Panc1 (cell line): Measurements from ENCODE around the gene DTX3. TPM values are rescaled to one million over a fixed set of nuclear protein-coding genes. Genes with fewer than 3 reads are reported as not detected.
"Not testable (repeated sequence)": the region's sequence is repeated elsewhere in the genome, so short reads cannot be mapped to it uniquely, and the experiment has no call there.

Source experiments
- ATAC-seq: fragments of 200-7000 bp; cut with Tn5 transposase; 2 replicates; pipeline ENCODE4 v1.9.1; 2020; ENCODE audit warnings: mild to moderate bottlenecking, moderate library complexity
- BruUV-seq: library from RNA; stranded (reverse); fragments of 400-500 nt; replicated peaks from 2 replicates; lab custom pipeline; 2021; lab: Mats Ljungman, UMichigan
- CTCF ChIA-PET: fragments of 300-600 bp; sonication (Branson Sonifier 250); formaldehyde crosslinking; loops from one replicate; lab custom pipeline; 2022; ENCODE audit warnings: antibody characterized with exemption; lab: Charles Lee
- POLR2A ChIA-PET: fragments of 300-600 bp; sonication (Branson Sonifier 250); formaldehyde crosslinking; loops from one replicate; lab custom pipeline; 2022; ENCODE audit warnings: antibody characterized with exemption; lab: Charles Lee
- DNase-seq: peaks from one replicate; pipeline ENCODE4 v3.0.0-alpha.2; 2010; ENCODE audit warnings: low read depth, low spot score
- H3K27ac ChIP-seq: 2 replicates; pipeline ENCODE4 v1.5.1; 2011; ENCODE audit warnings: mild to moderate bottlenecking, low read length, inconsistent platforms
- H3K27me3 ChIP-seq: fragments of 200-500 bp; sonication (Bioruptor generic); 2 replicates; pipeline ENCODE4 v1.6.0; 2014; ENCODE audit warnings: low read length, inconsistent platforms; ENCODE audit not compliant: control insufficient read depth, insufficient read depth
- H3K36me3 ChIP-seq: fragments of 200-500 bp; sonication (Bioruptor generic); 2 replicates; pipeline ENCODE4 v1.5.1; 2014; ENCODE audit warnings: inconsistent platforms, mild to moderate bottlenecking, low read length, moderate library complexity; ENCODE audit not compliant: control insufficient read depth, insufficient read depth
- H3K4me1 ChIP-seq: 2 replicates; pipeline ENCODE4 v1.5.1; 2011; ENCODE audit warnings: inconsistent platforms, mild to moderate bottlenecking, low read length, moderate library complexity; ENCODE audit not compliant: control insufficient read depth, insufficient read depth
- H3K4me3 ChIP-seq, 2 experiments: 2 replicates each; pipeline ENCODE4 v1.5.1; 2011 to 2012; ENCODE audit warnings: low read depth in 2 of 2, low read length in 2 of 2, mild to moderate bottlenecking in 2 of 2, inconsistent platforms in 1 of 2, moderate library complexity in 1 of 2
- H3K9me3 ChIP-seq: fragments of 200-500 bp; sonication (Bioruptor generic); 2 replicates; pipeline ENCODE4 v1.5.1; 2014; ENCODE audit warnings: low read depth, mild to moderate bottlenecking, inconsistent platforms, low read length, moderate library complexity; ENCODE audit not compliant: control insufficient read depth, insufficient read depth
- CTCF ChIP-seq: fragments of 450-650 bp; IDR thresholded peaks from 2 replicates; pipeline ENCODE4 v1.5.1; 2017; ENCODE audit warnings: mild to moderate bottlenecking
- POLR2AphosphoS5 ChIP-seq: IDR thresholded peaks from 2 replicates; pipeline ENCODE4 v1.6.1; 2012; ENCODE audit warnings: mild to moderate bottlenecking, low read depth, low read length, moderate library complexity
- REST ChIP-seq, 2 experiments: IDR thresholded peaks; 2 replicates each; pipeline ENCODE4 v1.6.1; 2011 to 2012; ENCODE audit warnings: low read depth in 2 of 2, control low read depth in 1 of 2, low read length in 1 of 2, mild to moderate bottlenecking in 1 of 2, moderate library complexity in 1 of 2; ENCODE audit not compliant: insufficient read depth in 1 of 2
- SIN3A ChIP-seq: IDR thresholded peaks from 2 replicates; pipeline ENCODE4 v1.6.1; 2012; ENCODE audit warnings: low read depth, mild to moderate bottlenecking, low read length, moderate library complexity, borderline replicate concordance; ENCODE audit not compliant: insufficient read depth
- TCF7L2 ChIP-seq: IDR thresholded peaks from 2 replicates; pipeline ENCODE4 v1.6.1; 2011; ENCODE audit warnings: mild to moderate bottlenecking, low read depth, low read length, inconsistent platforms
- in situ Hi-C: cut with HindIII; loops from 2 replicates; pipeline ENCODE4 v1.10.0; 2016; ENCODE audit warnings: low sequenced_read_pairs, low pct_unique_long_range_greater_than_20kb
- intact Hi-C: fragments of 100-400 bp; cut with micrococcal nuclease; formaldehyde crosslinking; loops from one replicate; pipeline ENCODE4 v1.10.0; 2022; ENCODE audit not compliant: unreplicated experiment
- total RNA-seq: library from RNA; stranded (reverse); gene quantifications from one replicate; pipeline ENCODE4 v1.2.1, GENCODE V29; 2021; ENCODE audit not compliant: unreplicated experiment

The DTX3 gene
- total RNA-seq, 1 experiment from 2014 or later, result 37.8 TPM

- ChIA-PET CTCF (no interaction called here), POLR2A (no interaction called here)
- TF ChIP-seq CTCF, result no peak
- no peak for TF ChIP-seq TCF7L2
- no peak for TF ChIP-seq SIN3A
- no peak for TF ChIP-seq REST (IDR thresholded peaks at IDR 0.05; ENCODE audit: insufficient read depth in 1 of 2, low read depth in 2 of 2, low read length in 1 of 2)
- no peak for TF ChIP-seq POLR2AphosphoS5
- DNase-seq (no peak), ATAC-seq (no peak)
- H3K36me3 ChIP-seq, result no peaks in the 10 kb centered on the region
- intact Hi-C loops (no loop called here), in situ Hi-C loops (no loop called here)
- no peak overlapping the region for H3K27ac ChIP-seq
- H3K4me1 ChIP-seq, result no peaks in the 10 kb centered on the region
- H3K27me3 ChIP-seq, result no peaks in the 10 kb centered on the region; the same call in 1 of the 2 replicates
- no peak overlapping the region for H3K4me3 ChIP-seq
- H3K9me3 ChIP-seq, result 0 out of 2 replicates have a peak, but pooled peaks cover 6% of the 10 kb centered on the region
- no TSS peak for BruUV-seq
These were observed 37.2 kb downstream of the DTX3 start for GRCh38 chr12:57641699-57642442.

- DNase-seq, intact Hi-C loops, H3K36me3 ChIP-seq, POLR2A ChIA-PET, in situ Hi-C loops, H3K4me3 ChIP-seq, H3K9me3 ChIP-seq, H3K27ac ChIP-seq, H3K27me3 ChIP-seq, ATAC-seq, BruUV-seq, H3K4me1 ChIP-seq: not testable (repeated sequence)
- CTCF ChIA-PET, result interaction anchor here (0.9 kb wide), 1 partner anchor 65 kb away, joined by 5 read pairs; no protein-coding TSS in a partner anchor
These were observed 41.5 kb downstream of the DTX3 start for GRCh38 chr12:57645990-57646658.

GRCh38 chr12:57646659-57647049 lies 42.0 kb downstream of the DTX3 start:
- H3K4me1 ChIP-seq, H3K27ac ChIP-seq, H3K4me3 ChIP-seq, POLR2A ChIA-PET, BruUV-seq, intact Hi-C loops, H3K36me3 ChIP-seq, DNase-seq, in situ Hi-C loops, ATAC-seq, H3K9me3 ChIP-seq, H3K27me3 ChIP-seq: not testable (repeated sequence)
- CTCF ChIA-PET, result interaction anchor here (0.9 kb wide), 1 partner anchor 65 kb away, joined by 5 read pairs; no protein-coding TSS in a partner anchor
